Neuronal stem cell (in vitro differentiated cells): ENCODE results near the gene RIC1.

Experiments used
- DNase-seq: peaks from one replicate; pipeline ENCODE4 v3.0.0-alpha.2; 2013; ENCODE audit warnings: low spot score
- H2AFZ ChIP-seq: one replicate; pipeline ENCODE4 v1.6.1; 2013; ENCODE audit warnings: mild to moderate bottlenecking, low read length, inconsistent platforms
- H2AK5ac ChIP-seq: 2 replicates; pipeline ENCODE4 v1.6.1; 2013; ENCODE audit warnings: low read depth, mild to moderate bottlenecking, inconsistent platforms, low read length, moderate library complexity, mixed read lengths
- H2BK120ac ChIP-seq: 2 replicates; pipeline ENCODE4 v1.6.1; 2013; ENCODE audit warnings: low read depth, mild to moderate bottlenecking, inconsistent platforms, low read length, moderate library complexity, mixed read lengths
- H2BK12ac ChIP-seq: one replicate; pipeline ENCODE4 v1.6.1; 2013; ENCODE audit warnings: low read length, inconsistent platforms
- H2BK15ac ChIP-seq: 2 replicates; pipeline ENCODE4 v1.6.1; 2013; ENCODE audit warnings: mild to moderate bottlenecking, low read length, inconsistent platforms, mixed read lengths
- H2BK5ac ChIP-seq: one replicate; pipeline ENCODE4 v1.6.1; 2013; ENCODE audit warnings: inconsistent platforms, mild to moderate bottlenecking, low read length, moderate library complexity
- H3K14ac ChIP-seq: one replicate; pipeline ENCODE4 v1.6.1; 2013; ENCODE audit warnings: low read length, inconsistent platforms
- H3K18ac ChIP-seq: 2 replicates; pipeline ENCODE4 v1.6.1; 2013; ENCODE audit warnings: low read length, inconsistent platforms
- H3K23ac ChIP-seq: 2 replicates; pipeline ENCODE4 v1.6.1; 2013; ENCODE audit warnings: low read depth, mild to moderate bottlenecking, mixed read lengths, low read length, inconsistent platforms; ENCODE audit not compliant: poor library complexity
- H3K27ac ChIP-seq: replicated peaks from 3 replicates; pipeline ENCODE4 v1.5.1; 2013; ENCODE audit warnings: low read length, inconsistent platforms
- H3K27me3 ChIP-seq, 3 experiments: 2 replicates each; pipeline ENCODE4 v1.6.1; 2013; ENCODE audit warnings: low read length in 3 of 3, mild to moderate bottlenecking in 2 of 3, inconsistent platforms in 1 of 3, low read depth in 1 of 3, mixed read lengths in 1 of 3, moderate library complexity in 1 of 3; ENCODE audit not compliant: control insufficient read depth in 3 of 3, insufficient read depth in 3 of 3
- H3K36me3 ChIP-seq, 2 donors: replicated peaks in 1 of 2; 2 replicates each; pipeline ENCODE4 v1.6.1; 2013; ENCODE audit warnings: low read length in 2 of 2; ENCODE audit not compliant: control insufficient read depth in 2 of 2, insufficient read depth in 2 of 2
- H3K4ac ChIP-seq: 2 replicates; pipeline ENCODE4 v1.6.1; 2013; ENCODE audit warnings: inconsistent platforms, mild to moderate bottlenecking, low read length, moderate library complexity
- H3K4me1 ChIP-seq, 2 donors: 1 replicate in 1 of 2; 2 replicates in 1 of 2; pipeline ENCODE4 v1.6.1; 2013; ENCODE audit warnings: low read length in 2 of 2, low read depth in 1 of 2; ENCODE audit not compliant: control insufficient read depth in 2 of 2, insufficient read depth in 1 of 2
- H3K4me2 ChIP-seq: one replicate; pipeline ENCODE4 v1.6.1; 2013; ENCODE audit warnings: mild to moderate bottlenecking, low read length, inconsistent platforms; ENCODE audit not compliant: insufficient read depth, poor library complexity, severe bottlenecking
- H3K4me3 ChIP-seq, 2 donors: 2 replicates each; pipeline ENCODE4 v1.5.1; 2013; ENCODE audit warnings: low read length in 2 of 2, mild to moderate bottlenecking in 2 of 2, inconsistent platforms in 1 of 2, moderate library complexity in 1 of 2
- H3K79me1 ChIP-seq: one replicate; pipeline ENCODE4 v1.6.1; 2013; ENCODE audit warnings: low read depth, mild to moderate bottlenecking, inconsistent platforms, low read length, moderate library complexity
- H3K9ac ChIP-seq: one replicate; pipeline ENCODE4 v1.6.1; 2013; ENCODE audit warnings: mild to moderate bottlenecking, low read depth, low read length, inconsistent platforms; ENCODE audit not compliant: poor library complexity
- H3K9me3 ChIP-seq, 2 donors: replicated peaks in 1 of 2; 2 replicates each; pipeline versions ENCODE3 to v1.6.1; 2013; ENCODE audit warnings: low read length in 2 of 2, mild to moderate bottlenecking in 2 of 2, inconsistent platforms in 1 of 2, low read depth in 1 of 2, mixed read lengths in 1 of 2, moderate library complexity in 1 of 2; ENCODE audit not compliant: control insufficient read depth in 2 of 2, insufficient read depth in 1 of 2
- H4K8ac ChIP-seq: one replicate; pipeline ENCODE4 v1.6.1; 2013; ENCODE audit warnings: low read depth, mild to moderate bottlenecking, inconsistent platforms, low read length, moderate library complexity
- H4K91ac ChIP-seq: one replicate; pipeline ENCODE4 v1.6.1; 2013; ENCODE audit warnings: low read length, low read depth, mild to moderate bottlenecking, inconsistent platforms; ENCODE audit not compliant: poor library complexity
- WGBS, 2 donors: extraction: QIAGEN DNeasy Blood & Tissue Kit; methylation state at CpG; one replicate each; pipeline ENCODE4 v1.1.7; 2013; ENCODE audit warnings: missing lambda C conversion rate in 2 of 2, mixed read lengths in 1 of 2; ENCODE audit not compliant: insufficient read length in 2 of 2, insufficient replicate concordance in 1 of 2; ENCODE audit errors: extremely low coverage in 2 of 2; 5-methylcytosine and 5-hydroxymethylcytosine counted together

The RIC1 gene

GRCh38 chr9:5696884-5697283 is 68.0 kb downstream of the RIC1 start:
- H4K8ac ChIP-seq = no peak overlapping the region
- peaks cover 0 to 8% of the 10 kb centered on the region in 2 donors for H3K36me3 ChIP-seq
- H3K27ac ChIP-seq = no peak overlapping the region
- no peaks in the 10 kb centered on the region for H3K9me3 ChIP-seq
- H3K14ac ChIP-seq = no peak overlapping the region
- no peaks in the 10 kb centered on the region for H3K4me1 ChIP-seq
- H3K18ac ChIP-seq = no peak overlapping the region
- DNase-seq = no peak
- H2BK5ac ChIP-seq = no peak overlapping the region
- H3K4me3 ChIP-seq = no peak overlapping the region
- H2AFZ ChIP-seq = no peak overlapping the region
- H3K23ac ChIP-seq = no peak overlapping the region
- no peak overlapping the region for H4K91ac ChIP-seq
- no peak overlapping the region for H3K4ac ChIP-seq
- no peak overlapping the region for H3K4me2 ChIP-seq
- H3K79me1 ChIP-seq = no peaks in the 10 kb centered on the region
- no peak overlapping the region for H2BK15ac ChIP-seq
- H2BK12ac ChIP-seq = no peak overlapping the region
- H2AK5ac ChIP-seq = no peak overlapping the region
- H3K27me3 ChIP-seq = no peaks in the 10 kb centered on the region
- no CpG with 5 or more reads among the region's 2 CpGs for WGBS, 2 donors
- H3K9ac ChIP-seq = no peak overlapping the region
- H2BK120ac ChIP-seq = no peak overlapping the region

- H3K23ac ChIP-seq = no peak overlapping the region
- no peaks in the 10 kb centered on the region for H3K4me1 ChIP-seq
- DNase-seq = no peak
- H3K4me2 ChIP-seq = no peak overlapping the region
- H3K9me3 ChIP-seq = no peaks in the 10 kb centered on the region
- no peak overlapping the region for H3K18ac ChIP-seq
- no peak overlapping the region for H2AK5ac ChIP-seq
- H2AFZ ChIP-seq = no peak overlapping the region
- no peak overlapping the region for H4K8ac ChIP-seq
- no peak overlapping the region for H3K4ac ChIP-seq
- H3K14ac ChIP-seq = no peak overlapping the region
- H2BK5ac ChIP-seq = no peak overlapping the region
- H3K79me1 ChIP-seq = no peaks in the 10 kb centered on the region
- H3K27ac ChIP-seq = no peak overlapping the region
- no peak overlapping the region for H4K91ac ChIP-seq
- no peak overlapping the region for H2BK120ac ChIP-seq
- H3K36me3 ChIP-seq = peaks cover 0 to 8% of the 10 kb centered on the region in 2 donors
- no peak overlapping the region for H2BK15ac ChIP-seq
- no peak overlapping the region for H2BK12ac ChIP-seq
- no CpG with 5 or more reads among the region's 1 CpG for WGBS, 2 donors
- no peaks in the 10 kb centered on the region for H3K27me3 ChIP-seq
- H3K4me3 ChIP-seq = no peak overlapping the region
- H3K9ac ChIP-seq = no peak overlapping the region
These were observed 69.1 kb downstream of the RIC1 start for GRCh38 chr9:5698004-5698403.

GRCh38 chr9:5698810-5699556 is 70.1 kb downstream of the RIC1 start:
- H3K9ac ChIP-seq = no peak overlapping the region
- no peak overlapping the region for H4K91ac ChIP-seq
- no peak overlapping the region for H2BK15ac ChIP-seq
- H4K8ac ChIP-seq = no peak overlapping the region
- no peak overlapping the region for H2AK5ac ChIP-seq
- H2BK120ac ChIP-seq = no peak overlapping the region
- no peak overlapping the region for H3K14ac ChIP-seq
- H3K27me3 ChIP-seq = no peaks in the 10 kb centered on the region
- H2BK12ac ChIP-seq = no peak overlapping the region
- no peak overlapping the region for H2AFZ ChIP-seq
- no peaks in the 10 kb centered on the region for H3K4me1 ChIP-seq
- H3K9me3 ChIP-seq = no peaks in the 10 kb centered on the region
- no peak overlapping the region for H3K18ac ChIP-seq
- no peak overlapping the region for H2BK5ac ChIP-seq
- H3K23ac ChIP-seq = no peak overlapping the region
- H3K4ac ChIP-seq = no peak overlapping the region
- H3K79me1 ChIP-seq = no peaks in the 10 kb centered on the region
- WGBS, 2 donors = no CpG with 5 or more reads among the region's 7 CpGs
- H3K27ac ChIP-seq = no peak overlapping the region
- DNase-seq = no peak
- no peak overlapping the region for H3K4me2 ChIP-seq
- H3K4me3 ChIP-seq = no peak overlapping the region
- H3K36me3 ChIP-seq = peaks cover 0 to 8% of the 10 kb centered on the region in 2 donors

- Histone ChIP-seq H3K4me3 (no peak overlapping the region), H3K4me1 (no peaks in the 10 kb centered on the region), H3K14ac (no peak overlapping the region), H3K4me2 (no peak overlapping the region), H3K18ac (no peak overlapping the region), H2BK120ac (no peak overlapping the region), H2BK5ac (no peak overlapping the region), H3K9me3 (peaks cover 1 to 25% of the 10 kb centered on the region in 2 donors), H3K36me3 (peaks cover 0 to 22% of the 10 kb centered on the region in 2 donors), H3K27me3 (no peaks in the 10 kb centered on the region), H2BK15ac (no peak overlapping the region), H3K4ac (no peak overlapping the region), H3K27ac (no peak overlapping the region), H2AK5ac (no peak overlapping the region), H2AFZ (no peak overlapping the region), H3K23ac (no peak overlapping the region), H3K9ac (no peak overlapping the region), H2BK12ac (no peak overlapping the region), H3K79me1 (no peaks in the 10 kb centered on the region), H4K91ac (no peak overlapping the region), H4K8ac (no peak overlapping the region)
- DNase-seq = no peak
- no CpG with 5 or more reads among the region's 1 CpG for WGBS, 2 donors
These were observed 79.5 kb downstream of the RIC1 start for GRCh38 chr9:5708414-5708813.
